HG03095 (cell line): ENCODE results near the gene MINDY4.
A peak's percentile ranks its signal among the peaks of the same experiment; 100 is the strongest.

Experiments used
- ATAC-seq: cut with Tn5 transposase; IDR thresholded peaks from one replicate; pipeline ENCODE4 v1.9.1; 2021; ENCODE audit warnings: moderate library complexity; ENCODE audit not compliant: unreplicated experiment

The MINDY4 gene

DNA sequence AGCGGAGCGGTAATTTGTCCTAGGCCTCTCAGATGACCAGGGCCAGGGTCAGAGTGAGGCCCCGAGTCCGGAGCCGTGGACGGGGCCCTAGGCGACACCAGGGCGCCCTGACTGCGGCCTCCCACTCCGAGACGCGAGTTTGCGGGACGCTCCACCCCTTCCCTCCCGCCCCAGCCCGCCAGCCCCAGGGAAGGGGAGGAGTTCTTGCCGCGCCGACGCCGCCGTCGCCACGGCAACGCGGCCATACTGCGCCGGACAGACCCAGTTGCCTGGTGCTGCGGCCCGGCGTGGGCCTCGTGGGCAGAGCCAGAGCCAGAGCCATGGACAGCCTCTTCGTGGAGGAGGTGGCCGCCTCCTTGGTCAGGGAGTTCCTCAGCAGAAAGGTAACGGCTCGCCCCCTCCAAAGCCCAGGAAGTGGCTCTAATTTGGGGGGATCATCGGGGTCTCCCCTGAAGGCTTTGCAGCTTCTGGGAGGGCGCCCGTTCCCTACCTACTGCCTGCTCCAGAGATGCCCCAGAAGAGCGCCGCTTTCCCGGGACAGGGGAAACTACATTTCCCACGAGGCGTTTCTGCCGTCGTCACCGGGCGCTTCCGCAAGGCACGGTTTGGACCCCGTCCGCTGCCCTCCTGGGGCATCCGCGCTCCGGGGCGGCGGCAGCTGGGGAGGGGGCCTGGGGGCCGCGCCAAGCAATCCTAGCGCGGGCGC is at the start of gene MINDY4:
MINDY4 (plus strand) TSS at position 244 of the 706 bp plus-strand sequence; CDS start at position 321, 77 bp downstream.
- peak; percentile 71 for ATAC-seq

DNA sequence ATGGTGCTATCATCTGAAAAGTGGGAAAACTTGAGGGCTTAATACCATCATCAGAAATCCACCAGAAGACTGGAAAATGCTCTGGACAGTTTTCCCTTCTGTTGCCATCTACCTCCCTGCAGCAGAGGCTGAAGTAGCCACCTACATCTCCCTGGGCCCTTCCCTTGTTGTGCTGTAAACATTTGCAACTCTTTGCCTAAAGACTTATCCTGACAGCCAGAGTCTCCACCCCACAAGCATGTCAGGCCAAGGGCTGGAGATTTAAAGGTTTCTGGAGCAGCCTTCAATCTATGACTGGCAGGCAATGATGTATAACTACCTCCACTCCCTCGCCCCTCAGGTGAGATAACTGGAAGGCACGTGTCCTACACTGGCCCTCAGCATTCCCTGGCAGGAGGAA is 49.0 kb upstream of the MINDY4 start:
- no peak for ATAC-seq

DNA sequence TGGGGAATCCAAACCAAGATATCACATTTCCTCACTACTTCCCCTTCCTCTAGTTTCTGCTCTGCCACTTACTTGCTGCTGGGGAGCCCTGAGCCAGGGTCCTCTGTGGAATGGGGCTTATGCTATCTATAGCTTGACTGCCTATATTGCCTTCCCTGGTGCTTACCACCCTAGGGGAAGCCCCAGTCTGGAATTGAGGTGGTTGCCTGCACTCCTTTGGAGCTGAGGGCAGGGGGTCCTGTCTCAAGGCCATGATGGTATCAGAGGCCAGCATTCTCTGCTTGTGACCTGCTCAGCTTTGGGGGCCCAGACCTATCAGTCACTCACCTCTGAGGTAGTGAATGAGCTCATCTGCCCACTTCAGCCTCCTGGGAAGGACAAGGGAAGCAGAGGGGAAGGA is 48.5 kb upstream of the MINDY4 start:
- no peak for ATAC-seq

DNA sequence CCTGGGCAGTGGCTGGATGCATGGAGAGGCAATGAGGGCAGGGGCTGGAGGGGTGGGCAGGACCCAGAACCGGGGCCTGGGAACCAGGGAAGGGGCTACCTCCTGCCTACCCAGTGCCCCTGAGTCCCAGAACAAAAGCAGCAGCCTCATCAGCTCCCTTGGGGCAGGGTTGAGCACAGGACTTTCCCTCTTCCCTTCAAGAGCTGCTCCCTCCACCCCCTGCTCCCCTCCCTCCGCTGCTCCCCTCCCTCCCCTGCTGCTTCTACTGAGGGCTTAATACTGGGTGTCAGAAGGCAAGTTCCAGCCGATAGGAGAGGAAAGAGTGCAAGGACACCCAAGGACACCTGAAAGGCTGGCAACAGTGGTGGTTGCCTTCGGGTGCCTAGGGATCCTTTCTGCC is 47.4 kb upstream of the MINDY4 start:
- no peak for ATAC-seq

DNA sequence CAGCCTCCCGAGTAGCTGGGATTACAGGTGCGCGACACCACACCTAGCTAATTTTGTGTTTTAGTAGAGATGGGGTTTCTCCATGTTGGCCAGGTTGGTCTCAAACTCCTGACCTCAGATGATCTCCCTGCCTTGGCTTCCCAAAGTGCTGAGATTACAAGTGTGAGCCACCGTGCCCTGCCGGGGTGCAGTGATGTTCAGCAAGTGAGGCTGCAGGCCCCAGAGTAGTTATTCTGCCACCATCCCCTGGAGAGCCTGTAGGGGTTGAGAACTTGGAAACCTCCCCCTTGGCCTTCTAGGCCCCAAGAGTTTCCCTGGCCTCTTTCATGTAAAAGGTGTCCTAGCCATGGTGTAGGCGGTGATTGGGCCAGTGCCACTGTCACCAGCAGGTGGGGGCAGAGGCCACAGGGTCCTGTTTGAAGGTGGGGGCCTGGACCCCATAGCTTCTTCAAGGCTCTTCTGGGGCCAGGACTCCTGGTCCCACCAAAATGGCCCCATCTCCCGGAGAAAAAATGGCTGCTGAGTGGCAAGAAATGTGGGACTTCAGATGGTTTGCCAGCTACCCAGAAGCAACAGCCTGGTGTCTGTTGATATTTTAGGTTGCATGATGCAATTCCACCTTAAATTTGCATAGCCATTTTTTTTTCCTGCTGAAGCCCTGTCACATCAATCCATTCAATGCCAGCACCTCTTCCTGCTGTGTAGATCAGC is 44.8 kb upstream of the MINDY4 start:
- no peak for ATAC-seq

DNA sequence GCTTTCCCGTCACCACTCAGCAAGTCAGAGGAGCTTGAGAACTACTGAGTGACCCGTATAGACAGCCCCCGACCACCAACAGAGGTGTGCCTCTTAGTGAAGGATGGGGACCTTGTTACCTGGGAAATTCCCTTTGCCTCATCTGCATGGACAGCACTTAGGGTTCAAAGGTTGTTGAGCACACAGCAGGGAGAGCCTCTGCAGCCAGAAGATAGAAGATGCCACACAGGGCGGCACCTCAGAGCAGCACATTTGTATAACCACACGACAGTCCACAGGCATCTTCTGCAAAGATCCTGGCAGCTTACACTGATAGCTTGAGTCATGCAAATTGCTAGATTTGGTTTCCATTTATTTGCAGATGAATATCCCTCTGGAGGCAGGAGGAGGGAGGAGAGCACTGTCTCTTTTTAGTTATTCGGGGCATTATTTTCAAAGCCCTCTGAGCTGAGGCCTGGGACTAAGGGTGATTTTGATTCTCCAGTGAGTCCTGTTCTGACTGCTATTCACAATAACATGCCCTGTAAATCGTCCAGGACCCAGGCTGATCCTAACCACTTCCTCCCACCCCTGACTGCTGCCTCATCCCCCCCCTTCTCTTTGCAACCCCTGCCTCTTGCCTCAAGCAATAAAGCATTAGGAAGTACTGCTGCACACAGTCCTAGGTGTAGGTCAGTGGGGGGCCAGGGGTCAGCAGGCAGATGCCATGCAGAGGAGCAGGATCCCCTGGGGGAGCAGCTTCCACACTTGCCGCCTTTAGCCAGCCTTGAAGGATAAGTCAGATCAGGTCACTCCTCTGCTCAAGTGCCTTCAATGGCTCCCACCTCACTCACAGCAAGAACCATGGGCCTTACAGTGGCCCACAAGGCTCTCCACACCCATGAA is 43.9 kb upstream of the MINDY4 start:
- ATAC-seq, result no peak

DNA sequence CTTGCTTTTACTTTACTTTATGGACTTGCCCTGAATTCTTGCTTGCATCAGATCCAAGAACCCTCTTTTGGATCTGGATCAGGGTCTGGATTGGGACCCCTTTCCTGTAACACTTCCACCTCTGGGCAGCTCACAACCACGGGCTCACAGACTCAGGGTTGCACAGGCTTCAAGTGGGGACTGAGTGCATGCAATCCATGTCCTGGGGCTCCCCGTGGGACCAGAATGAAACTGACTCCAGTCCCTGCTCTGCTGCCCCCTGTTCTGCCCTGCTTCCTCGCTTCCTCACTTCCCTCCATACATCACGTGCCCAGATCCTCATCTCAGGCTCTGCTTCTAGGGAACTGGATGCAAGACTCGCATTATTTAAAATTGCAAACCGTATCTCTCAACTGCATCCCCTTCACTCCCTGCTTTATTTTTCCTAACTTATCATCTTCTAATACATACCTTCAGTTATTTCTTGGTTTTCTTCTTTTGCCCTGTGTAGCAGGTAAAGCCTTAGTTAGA is 42.6 kb upstream of the MINDY4 start:
- no peak for ATAC-seq

DNA sequence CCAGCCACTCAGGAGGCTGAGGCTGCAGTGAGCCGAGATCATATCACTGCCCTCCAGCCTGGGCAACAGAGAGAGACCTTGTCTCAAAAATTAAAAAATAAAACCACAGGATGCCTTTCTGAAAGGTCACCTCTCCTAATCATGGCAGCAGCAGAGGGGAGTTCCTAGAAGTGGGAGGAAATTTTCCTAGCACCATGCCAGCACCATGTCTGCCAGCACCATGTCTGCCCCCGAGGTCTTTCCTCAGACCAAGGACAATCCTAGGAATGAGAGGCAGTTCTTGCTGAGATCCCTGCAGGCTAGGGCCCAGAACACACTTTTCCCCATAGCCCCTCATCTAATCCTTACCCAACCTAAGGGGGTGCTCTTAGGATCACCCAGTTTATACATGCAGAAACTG is 41.6 kb upstream of the MINDY4 start:
- no peak for ATAC-seq

DNA sequence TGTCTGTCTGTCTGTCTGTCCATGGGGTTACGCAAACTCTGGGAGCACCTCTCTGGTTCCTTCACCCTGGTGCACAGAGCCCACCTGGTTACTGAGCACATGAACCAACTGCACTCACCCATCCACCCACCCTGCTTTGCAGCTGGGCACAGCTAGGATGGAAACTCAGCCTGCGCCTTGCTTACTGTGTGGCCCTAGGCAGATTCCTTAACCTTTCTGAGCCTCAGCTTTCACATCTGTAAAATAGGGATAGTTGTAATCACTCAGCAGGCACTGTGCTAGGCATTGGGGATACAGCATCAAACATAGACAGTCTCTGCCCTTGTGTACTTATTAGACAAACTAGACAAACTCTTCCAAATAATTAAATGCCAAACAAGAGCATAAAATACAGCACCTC is 41.1 kb upstream of the MINDY4 start:
- no peak for ATAC-seq

DNA sequence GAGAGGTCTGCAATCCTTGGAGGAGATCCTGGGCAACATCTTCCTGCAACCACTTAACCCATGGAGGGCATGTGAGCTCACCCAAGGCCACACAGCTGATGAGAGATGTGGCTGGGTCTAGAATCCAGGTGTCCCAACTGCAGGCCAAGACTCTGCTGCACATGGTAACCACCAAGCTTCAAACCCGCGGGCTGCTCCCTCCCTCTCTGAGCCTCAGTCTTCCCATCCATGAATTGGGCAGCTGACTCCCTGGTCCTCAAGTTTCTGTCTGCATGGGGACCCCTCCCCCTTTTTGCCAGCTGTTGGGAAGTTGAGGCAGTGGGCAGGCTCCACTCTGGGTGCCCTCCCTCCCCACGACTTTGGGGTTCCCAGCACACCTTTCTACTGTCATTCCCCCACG is 40.2 kb upstream of the MINDY4 start:
- no peak for ATAC-seq

DNA sequence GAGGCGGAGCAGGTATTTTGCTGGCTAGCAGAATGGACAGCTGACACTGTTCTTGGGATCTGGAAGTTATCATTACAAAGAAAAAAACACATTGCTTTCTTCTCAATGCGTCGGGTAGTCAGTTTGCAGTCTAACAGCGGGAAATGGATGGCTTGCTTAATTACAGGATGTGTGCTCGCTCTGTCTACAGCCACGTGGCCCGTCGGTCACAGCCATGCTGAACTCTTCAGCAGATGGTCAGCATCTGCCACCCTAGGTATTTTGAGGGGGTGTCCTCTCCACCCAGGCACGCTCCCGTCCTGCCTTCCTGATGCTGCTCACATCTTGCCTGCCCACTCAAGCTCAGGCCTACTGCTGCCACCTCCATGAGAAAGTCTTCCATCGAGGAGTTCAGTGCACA is 39.6 kb upstream of the MINDY4 start:
- ATAC-seq, result no peak

DNA sequence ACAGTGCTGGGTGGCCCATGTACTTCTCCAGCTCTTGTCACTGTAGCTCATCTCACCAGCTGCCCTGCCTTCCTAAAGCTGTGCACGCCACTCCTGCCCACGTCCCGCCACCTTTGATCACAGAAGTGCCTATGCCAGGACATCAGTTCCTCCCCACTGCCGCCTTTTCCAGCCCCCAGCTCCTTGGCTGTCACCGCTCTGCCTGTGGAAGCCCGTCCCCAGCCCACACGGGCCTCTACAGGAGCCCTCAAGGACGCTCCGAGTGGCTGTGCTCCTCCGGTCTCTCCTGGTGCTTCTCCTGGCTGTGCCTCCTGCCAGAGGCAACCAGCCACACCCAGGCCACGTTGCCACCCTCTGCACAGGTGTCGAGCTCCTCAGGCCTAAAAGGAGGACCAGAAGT is 38.6 kb upstream of the MINDY4 start:
- no peak for ATAC-seq

DNA sequence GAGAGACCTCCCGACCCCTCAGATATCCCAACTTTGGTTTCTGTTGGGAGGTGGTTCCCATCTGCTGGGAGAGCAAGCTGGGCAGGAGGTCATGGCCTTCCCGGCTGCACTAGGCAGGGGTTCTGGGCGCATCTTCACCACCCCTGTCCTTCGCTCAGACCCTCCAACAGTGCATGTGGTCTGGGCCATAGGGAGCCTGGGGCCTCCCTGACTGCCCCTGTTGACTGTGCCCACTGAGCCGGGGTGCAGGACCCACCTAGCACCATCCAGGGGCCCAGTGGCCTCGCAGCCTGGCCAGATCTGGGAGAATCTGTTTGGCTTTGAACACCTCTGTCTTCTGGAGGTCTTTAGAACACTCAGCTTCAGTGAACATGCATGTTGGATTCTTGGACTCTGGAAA is 38.0 kb upstream of the MINDY4 start:
- no peak for ATAC-seq

DNA sequence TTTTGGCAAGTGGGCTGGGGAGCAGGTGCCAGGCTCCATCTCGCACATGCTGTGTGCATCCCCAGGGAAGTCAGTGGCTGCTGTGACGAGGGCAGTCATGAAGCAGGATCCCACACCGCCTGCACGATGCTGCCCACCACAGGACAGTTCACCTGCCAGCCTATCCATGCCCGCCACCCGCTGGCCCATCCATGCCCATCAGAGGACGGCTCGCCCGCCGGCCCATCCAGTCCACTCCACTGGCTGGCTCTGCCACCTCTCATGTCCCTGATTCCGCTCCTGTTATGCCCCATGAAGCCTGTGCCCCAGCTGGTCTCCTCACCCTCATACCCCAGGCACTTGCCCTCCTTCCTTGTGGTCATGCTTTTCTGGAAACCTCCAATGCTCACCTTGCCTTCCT is 37.5 kb upstream of the MINDY4 start:
- ATAC-seq, result no peak

DNA sequence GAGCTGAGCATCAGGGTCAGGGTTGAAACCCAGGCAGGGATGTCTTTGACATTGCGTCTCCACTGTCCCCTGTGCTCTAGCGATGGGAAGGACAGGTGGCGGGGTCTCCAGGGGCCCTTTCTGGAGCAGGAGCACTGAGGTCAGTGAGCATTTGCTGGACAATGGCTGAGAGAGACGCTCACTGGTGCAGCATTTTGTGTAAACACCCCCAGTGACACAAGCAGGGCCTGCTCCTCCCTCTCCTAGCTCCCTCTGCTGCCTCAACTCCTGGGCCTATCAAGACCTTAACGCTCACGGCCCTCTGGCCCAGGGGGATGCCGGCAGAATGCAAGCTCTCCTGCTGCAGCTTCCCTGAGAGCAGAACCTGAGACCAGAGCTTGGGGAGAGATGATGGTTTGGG is 36.7 kb upstream of the MINDY4 start:
- no peak for ATAC-seq

DNA sequence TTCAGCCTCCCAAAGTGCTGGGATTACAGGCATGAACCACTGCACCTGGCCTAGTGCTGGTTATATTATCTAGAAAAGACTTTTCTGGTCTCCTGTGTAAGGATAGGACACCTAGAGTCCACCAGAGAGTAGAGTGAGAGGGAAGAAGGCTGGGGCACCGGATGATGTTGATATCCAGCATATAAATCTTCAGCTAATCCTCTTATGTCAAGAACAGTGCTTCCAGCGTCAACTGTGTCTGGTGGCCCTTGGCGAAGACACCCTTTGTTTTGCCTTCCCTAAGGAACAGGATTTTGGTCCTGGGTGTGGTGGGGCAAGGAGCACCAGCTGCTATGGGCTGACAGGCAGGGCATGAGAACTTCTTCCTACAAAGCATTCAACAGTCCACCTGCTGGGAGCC is 35.6 kb upstream of the MINDY4 start:
- ATAC-seq, result no peak

DNA sequence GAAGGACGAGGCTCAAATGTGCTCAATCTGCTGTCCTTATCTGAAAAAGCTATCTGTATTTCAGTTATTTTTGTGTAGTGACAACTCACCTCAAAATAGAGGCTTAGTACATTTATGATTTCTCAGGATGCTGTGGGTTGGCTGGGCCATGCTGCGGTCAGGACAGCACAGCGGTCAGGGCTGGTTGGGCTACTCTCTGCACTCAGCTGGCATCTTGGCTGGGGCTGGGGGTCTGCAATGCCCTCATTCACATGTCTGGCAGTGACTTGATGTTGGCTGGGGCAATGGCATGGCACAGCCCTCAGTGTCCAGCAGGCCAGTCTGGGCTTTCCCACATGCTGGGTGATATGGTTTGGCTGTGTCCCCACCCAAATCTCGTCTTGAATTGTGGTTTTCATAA is 34.9 kb upstream of the MINDY4 start:
- ATAC-seq, result no peak

DNA sequence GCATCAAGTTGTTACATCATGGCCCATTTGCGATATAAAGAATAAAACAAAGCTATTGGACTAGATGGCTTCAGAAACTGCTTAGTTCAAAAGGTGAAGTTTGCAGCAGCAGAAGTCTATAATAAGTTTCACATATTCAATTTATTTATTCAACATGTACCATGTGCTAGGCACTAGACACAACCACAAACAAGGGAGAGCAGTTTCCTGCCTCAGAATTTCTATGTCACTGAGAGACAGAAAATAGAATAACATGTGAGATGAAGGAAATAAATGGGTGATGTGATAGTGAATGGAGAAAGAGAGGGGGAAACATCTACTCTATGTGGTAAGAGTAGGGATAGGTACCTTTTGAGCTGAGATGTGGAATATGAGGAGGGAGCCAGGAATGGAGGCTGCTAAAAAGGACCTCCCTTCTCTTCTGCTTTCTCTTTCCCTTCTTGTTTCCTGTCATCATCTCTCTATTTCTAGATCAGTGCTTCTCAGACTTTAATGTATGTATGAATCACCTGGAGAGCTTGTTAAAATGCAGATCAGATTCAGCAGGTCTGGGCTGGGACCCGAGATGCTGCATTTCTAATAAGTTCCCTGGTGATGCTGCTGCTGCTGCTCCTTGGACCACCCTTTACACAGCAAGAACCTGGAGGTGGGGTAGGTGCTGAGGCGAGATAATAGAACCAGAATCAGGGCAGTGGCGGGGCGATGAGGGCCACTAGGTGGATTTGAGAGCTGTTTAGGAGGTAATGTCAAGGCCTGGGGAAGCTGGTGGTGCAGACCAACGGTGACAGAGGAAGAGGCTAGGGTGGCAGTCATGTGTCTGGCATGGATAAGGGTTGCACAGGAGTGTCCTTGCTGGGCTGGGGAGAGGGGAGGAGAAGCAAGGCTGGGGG is 32.9 kb upstream of the MINDY4 start:
- no peak for ATAC-seq

DNA sequence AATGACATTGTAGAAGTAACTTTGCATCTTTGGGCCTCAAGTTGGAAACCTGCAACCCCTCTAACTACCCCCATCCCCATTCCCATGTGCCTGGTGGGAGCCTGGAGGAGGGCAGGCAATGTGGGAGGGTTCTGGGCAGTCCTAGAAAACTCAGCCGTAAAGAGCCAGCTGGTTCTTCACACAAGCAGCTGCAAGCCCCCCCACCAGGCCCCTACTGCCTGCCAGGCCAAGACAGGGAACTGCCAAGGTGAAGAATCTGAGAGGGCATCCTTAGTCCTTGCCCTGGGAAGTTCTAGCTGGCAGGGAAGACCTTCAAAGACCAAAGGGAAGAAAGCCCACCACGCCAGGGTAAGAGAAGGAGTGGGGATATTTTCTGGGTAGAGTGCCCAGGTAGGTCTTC is 31.5 kb upstream of the MINDY4 start:
- no peak for ATAC-seq

DNA sequence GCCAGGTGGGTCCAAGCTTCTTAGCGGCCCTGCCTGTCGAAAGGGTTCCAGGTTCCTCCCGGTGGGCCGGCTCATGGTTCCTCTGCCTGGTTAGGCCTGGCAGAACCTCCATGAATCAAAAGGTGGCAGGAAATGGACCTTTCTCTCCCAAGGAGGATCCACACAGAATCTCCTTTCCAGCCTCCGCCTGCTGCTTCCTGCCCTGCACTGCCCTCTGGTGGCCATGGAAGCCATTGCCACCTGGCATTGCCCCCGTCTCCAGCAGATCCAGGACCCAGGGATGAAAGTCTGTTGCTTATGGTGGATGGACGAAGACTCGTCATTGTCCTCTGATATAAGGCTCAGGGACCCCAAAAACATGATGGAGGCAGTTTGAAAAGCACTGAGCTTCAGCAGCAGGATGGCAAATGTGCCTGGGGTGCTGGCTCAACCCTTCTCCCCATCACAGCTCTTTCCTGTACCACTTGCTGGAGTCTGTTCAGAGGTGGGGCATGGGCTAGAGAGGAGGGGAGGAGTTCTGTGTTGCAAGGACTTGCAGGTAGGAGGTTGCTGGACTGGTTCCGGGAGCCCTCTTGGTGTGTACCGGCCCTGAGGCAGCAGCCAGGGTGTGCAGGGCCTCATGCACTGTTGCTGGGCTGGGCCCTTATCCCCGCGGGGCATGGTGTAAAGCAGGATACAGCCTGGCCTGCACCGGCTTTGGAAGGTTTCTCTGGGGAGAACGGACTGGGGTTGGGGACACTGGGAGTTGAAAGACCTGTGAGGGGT is 30.6 kb upstream of the MINDY4 start:
- ATAC-seq, result peak; percentile 70
